AG10803 (cell line): ENCODE results near the gene PCSK6.

Source experiments
- DNase-seq: peaks from one replicate; pipeline ENCODE4 v3.0.0; 2010; ENCODE audit warnings: low read depth
- H3K4me3 ChIP-seq: 2 replicates; pipeline ENCODE4 v1.5.1; 2011; ENCODE audit warnings: mild to moderate bottlenecking, low read length, control low read depth
- CTCF ChIP-seq: conservative IDR thresholded peaks from 2 replicates; pipeline ENCODE4 v1.5.1; 2011; ENCODE audit warnings: mild to moderate bottlenecking, low read length, control low read depth, inconsistent platforms

PCSK6 gene

GRCh38 chr15:101368086-101368780 lies 121.3 kb downstream of the PCSK6 start:
- DNase-seq: no peak
- TF ChIP-seq CTCF: no peak
- H3K4me3 ChIP-seq: no peak overlapping the region

- DNase-seq: no peak
- no peak for TF ChIP-seq CTCF
- no peak overlapping the region for H3K4me3 ChIP-seq
Observed at GRCh38 chr15:101366853-101367252, 122.7 kb downstream of the PCSK6 start.

- DNase-seq: no peak
- no peak for TF ChIP-seq CTCF
- H3K4me3 ChIP-seq: no peak overlapping the region
Observed at GRCh38 chr15:101362986-101363566, 126.4 kb downstream of the PCSK6 start.

- no peak overlapping the region for H3K4me3 ChIP-seq
- no peak for TF ChIP-seq CTCF
Observed at GRCh38 chr15:101362359-101362758, 127.1 kb downstream of the PCSK6 start.

GRCh38 chr15:101361418-101361817 lies 128.1 kb downstream of the PCSK6 start:
- no peak overlapping the region for H3K4me3 ChIP-seq
- TF ChIP-seq CTCF: no peak
- DNase-seq: no peak

More at GRCh38 chr15:101362359-101362758, 127.1 kb downstream of the PCSK6 start:
- DNase-seq: no peak

GRCh38 chr15:101359365-101359947 lies 130.1 kb downstream of the PCSK6 start:
- no peak for DNase-seq
- no peak for TF ChIP-seq CTCF
- H3K4me3 ChIP-seq: no peak overlapping the region

GRCh38 chr15:101358895-101359294 lies 130.6 kb downstream of the PCSK6 start:
- no peak for TF ChIP-seq CTCF
- H3K4me3 ChIP-seq: no peak overlapping the region
- DNase-seq: peak; percentile 21
